Suprapubic skin (tissue), 4 donors: ENCODE data around the gene RAET1E. TPM values are rescaled to one million over a fixed set of nuclear protein-coding genes. Genes with fewer than 3 reads are reported as not detected.
A peak's percentile ranks its signal among the peaks of the same experiment; 100 is the strongest.
"Not testable (repeated sequence)": the region's sequence is repeated elsewhere in the genome, so short reads cannot be mapped to it uniquely, and the experiment has no call there.

ENCODE experiments used
- DNase-seq, 2 donors: peaks; one replicate each; pipeline ENCODE4 v3.0.0-alpha.2; 2019; ENCODE audit warnings: low spot score in 2 of 2
- H3K27ac ChIP-seq: fragments of 200-600 bp; sonication (generic); one replicate; pipeline ENCODE4 v1.5.1; 2019
- H3K27me3 ChIP-seq: fragments of 200-600 bp; sonication (generic); one replicate; pipeline ENCODE4 v1.5.1; 2019
- H3K36me3 ChIP-seq: fragments of 200-600 bp; sonication (generic); one replicate; pipeline ENCODE4 v1.5.1; 2019
- H3K4me1 ChIP-seq: fragments of 200-600 bp; sonication (generic); one replicate; pipeline ENCODE4 v1.5.1; 2019
- H3K4me3 ChIP-seq: fragments of 200-600 bp; sonication (generic); one replicate; pipeline ENCODE4 v1.5.1; 2019; ENCODE audit warnings: mild to moderate bottlenecking
- H3K9me3 ChIP-seq: fragments of 200-600 bp; sonication (generic); one replicate; pipeline ENCODE4 v1.5.1; 2019
- EP300 ChIP-seq: sonication (generic); formaldehyde crosslinking; IDR thresholded peaks from one replicate; pipeline ENCODE4 v1.6.1; 2017; ENCODE audit warnings: antibody characterized with exemption
- POLR2A ChIP-seq, 2 donors: fragments of 450-650 bp; IDR thresholded peaks; one replicate each; pipeline ENCODE4 v1.6.1; 2017; ENCODE audit warnings: antibody characterized with exemption in 2 of 2, mild to moderate bottlenecking in 2 of 2, moderate library complexity in 2 of 2
- POLR2AphosphoS5 ChIP-seq, 3 donors: sonication (generic); formaldehyde crosslinking; IDR thresholded peaks; one replicate each; pipeline ENCODE4 v1.6.1; 2017; ENCODE audit warnings: antibody characterized with exemption in 3 of 3
- WGBS: methylation state at CpG from one replicate; pipeline ENCODE4 v1.1.5; 2018; 5-methylcytosine and 5-hydroxymethylcytosine counted together
- total RNA-seq, 4 donors: library from RNA; depleted of rRNA; stranded (reverse); fragments of >200 nt; gene quantifications; one replicate each; pipeline ENCODE4 v1.1.0, GENCODE V29; 2016
- TF ChIP-seq, protein P1 (sequence below), 2 donors: fragments of 200-600 bp in 1 of 2; fragments of 450-650 bp in 1 of 2; sonication (generic) in 1 of 2; IDR thresholded peaks; one replicate each; pipeline ENCODE4 v1.5.1; 2016 to 2019; ENCODE audit warnings: antibody characterized with exemption in 2 of 2, mild to moderate bottlenecking in 1 of 2, moderate library complexity in 1 of 2

The RAET1E gene
- total RNA-seq, 4 donors from 2014 or later: 14.4 to 46.8 (median 22.8) TPM

DNA sequence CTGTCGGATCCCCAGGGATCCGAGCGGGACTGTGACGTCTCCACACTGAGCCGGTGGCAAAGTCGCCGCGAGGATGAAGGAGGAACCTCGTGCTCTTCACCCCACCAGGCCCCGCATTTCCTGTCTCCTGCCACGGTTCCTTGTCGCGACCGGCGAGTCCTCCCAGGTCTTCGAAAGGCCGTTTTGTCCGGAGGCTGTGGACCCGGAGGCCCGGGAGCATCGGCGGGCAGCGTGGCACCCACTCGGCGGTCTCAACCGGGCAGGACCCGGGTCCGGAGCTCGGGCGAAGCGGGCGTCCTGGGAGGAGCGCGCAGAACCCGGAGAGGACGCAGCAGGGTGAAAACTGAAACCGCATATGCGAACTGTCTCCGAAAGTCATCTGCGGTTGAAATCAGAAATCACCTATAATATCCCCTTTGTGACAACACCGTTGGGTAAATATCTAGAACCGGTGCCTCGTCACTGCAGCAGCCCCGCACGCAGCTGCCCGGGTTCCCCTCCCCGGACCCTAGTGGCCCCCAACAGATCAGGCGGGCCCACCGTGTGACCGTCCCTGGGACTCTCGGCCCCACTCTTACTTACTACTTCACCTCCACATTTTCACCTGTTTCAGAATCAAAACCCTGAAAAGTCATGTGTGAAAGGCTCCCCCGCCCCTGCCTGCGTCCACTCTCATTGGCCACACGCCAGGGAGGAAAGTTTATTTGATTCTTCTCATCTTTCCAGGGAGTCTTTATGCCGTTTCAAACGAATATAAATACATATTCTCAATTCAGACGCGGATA lies 40.9 kb upstream of the RAET1E start:
- Histone ChIP-seq H3K4me3 (peak overlapping the region; percentile 58), H3K4me1 (peaks cover 29% of the 10 kb centered on the region), H3K36me3 (no peaks in the 10 kb centered on the region), H3K27me3 (peaks cover 84% of the 10 kb centered on the region), H3K9me3 (no peaks in the 10 kb centered on the region), H3K27ac (no peak overlapping the region)
- DNase-seq: peak in 1 of 2 donors; percentile 77
- TF ChIP-seq POLR2A (IDR thresholded peaks at IDR 0.05) (no peak), EP300 (no peak), POLR2AphosphoS5 (IDR thresholded peaks at IDR 0.05) (no peak)
- TF ChIP-seq, protein P1, sequence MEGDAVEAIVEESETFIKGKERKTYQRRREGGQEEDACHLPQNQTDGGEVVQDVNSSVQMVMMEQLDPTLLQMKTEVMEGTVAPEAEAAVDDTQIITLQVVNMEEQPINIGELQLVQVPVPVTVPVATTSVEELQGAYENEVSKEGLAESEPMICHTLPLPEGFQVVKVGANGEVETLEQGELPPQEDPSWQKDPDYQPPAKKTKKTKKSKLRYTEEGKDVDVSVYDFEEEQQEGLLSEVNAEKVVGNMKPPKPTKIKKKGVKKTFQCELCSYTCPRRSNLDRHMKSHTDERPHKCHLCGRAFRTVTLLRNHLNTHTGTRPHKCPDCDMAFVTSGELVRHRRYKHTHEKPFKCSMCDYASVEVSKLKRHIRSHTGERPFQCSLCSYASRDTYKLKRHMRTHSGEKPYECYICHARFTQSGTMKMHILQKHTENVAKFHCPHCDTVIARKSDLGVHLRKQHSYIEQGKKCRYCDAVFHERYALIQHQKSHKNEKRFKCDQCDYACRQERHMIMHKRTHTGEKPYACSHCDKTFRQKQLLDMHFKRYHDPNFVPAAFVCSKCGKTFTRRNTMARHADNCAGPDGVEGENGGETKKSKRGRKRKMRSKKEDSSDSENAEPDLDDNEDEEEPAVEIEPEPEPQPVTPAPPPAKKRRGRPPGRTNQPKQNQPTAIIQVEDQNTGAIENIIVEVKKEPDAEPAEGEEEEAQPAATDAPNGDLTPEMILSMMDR (IDR thresholded peaks at IDR 0.05): no peak
- 1% methylated on average over 32 of the region's 58 CpGs for WGBS

DNA sequence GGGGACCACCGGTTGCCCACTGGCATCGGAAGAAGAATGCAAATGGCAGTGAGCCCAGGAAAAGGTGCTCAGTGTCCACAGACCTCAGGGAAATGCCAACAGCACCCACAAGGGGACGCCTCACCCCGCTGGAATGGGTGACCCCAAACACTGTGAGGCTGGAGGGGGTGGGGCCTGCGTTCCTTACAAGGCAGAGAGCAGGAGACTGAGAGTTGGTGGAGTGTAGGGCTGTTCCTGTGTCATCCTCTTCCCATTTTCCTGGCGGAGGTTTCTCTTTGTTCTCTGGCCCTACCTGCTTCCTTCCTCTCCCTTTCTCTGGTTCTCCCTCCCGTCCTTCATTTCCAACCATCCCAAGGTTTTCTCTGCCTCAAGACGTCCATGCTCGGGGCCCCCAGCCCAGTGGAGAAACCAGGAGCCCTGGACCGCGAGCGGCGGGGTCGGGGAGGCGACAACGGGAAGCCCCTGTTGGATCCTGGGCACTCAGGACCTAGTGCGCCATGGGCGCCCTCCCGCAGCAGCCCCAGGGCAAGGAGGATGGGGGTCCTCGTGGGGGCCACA lies 40.2 kb upstream of the RAET1E start:
- not testable (repeated sequence) for H3K9me3 ChIP-seq, DNase-seq, H3K27ac ChIP-seq, H3K36me3 ChIP-seq
- H3K4me1 ChIP-seq: peaks cover 29% of the 10 kb centered on the region
- WGBS: 1% methylated on average over 11 of the region's 20 CpGs
- H3K4me3 ChIP-seq: peak overlapping the region; percentile 58
- peaks cover 90% of the 10 kb centered on the region for H3K27me3 ChIP-seq

DNA sequence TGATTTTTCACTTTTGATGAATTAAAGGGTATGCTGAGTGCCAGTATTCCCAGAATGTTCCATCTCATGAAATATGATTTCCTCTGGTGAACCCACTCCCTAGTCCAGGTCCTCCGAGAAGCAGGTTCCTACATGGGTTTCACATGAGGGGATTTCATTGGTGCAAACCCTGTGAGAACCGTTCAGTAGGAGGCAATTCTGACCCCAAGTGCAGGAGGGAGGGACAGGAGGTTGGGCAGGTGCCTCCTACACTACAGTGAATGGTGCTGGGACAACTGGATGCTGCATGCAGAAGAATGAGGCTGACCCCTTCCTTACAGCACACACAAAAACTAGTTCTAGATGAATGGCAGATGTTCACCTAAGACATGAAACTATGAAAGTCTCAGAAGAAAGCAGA lies 38.8 kb upstream of the RAET1E start:
- peaks cover 22% of the 10 kb centered on the region for H3K4me1 ChIP-seq
- 53% methylated on average over 2 of the region's 2 CpGs for WGBS
- no peaks in the 10 kb centered on the region for H3K36me3 ChIP-seq
- peaks cover 96% of the 10 kb centered on the region for H3K27me3 ChIP-seq
- TF ChIP-seq POLR2AphosphoS5 (IDR thresholded peaks at IDR 0.05) (no peak), POLR2A (IDR thresholded peaks at IDR 0.05) (no peak), EP300 (no peak)
- TF ChIP-seq, protein P1 (IDR thresholded peaks at IDR 0.05): no peak
- H3K9me3 ChIP-seq: no peaks in the 10 kb centered on the region
- DNase-seq: no peak
- no peak overlapping the region for H3K27ac ChIP-seq
- H3K4me3 ChIP-seq: no peak overlapping the region

DNA sequence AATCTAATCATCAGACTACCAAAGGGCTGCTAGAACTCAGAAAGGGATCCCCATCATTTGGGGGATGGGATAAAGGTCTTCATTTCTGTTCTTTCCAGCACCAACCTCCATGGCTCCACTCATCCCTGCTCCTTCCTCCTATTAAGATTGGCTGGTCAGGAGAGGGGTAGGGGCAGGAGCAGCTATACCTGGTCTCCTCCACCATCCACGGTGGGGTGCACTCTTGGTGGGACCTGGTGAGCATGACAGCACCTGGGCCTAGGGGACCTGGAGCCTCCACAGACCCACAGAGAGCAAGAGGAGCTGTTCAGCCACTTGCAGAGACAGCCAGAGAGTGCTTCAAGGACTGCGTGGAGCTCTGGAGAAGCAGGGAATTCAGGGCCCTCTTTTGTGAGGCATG lies 37.8 kb upstream of the RAET1E start:
- H3K4me1 ChIP-seq: peaks cover 13% of the 10 kb centered on the region
- peak in 1 of 2 donors; percentile 40 for DNase-seq
- 71% methylated on average over 2 of the region's 2 CpGs for WGBS
- H3K27ac ChIP-seq: no peak overlapping the region
- peaks cover 97% of the 10 kb centered on the region for H3K27me3 ChIP-seq
- no peaks in the 10 kb centered on the region for H3K36me3 ChIP-seq
- H3K9me3 ChIP-seq: no peaks in the 10 kb centered on the region
- TF ChIP-seq, protein P1 (IDR thresholded peaks at IDR 0.05): no peak
- TF ChIP-seq POLR2A (IDR thresholded peaks at IDR 0.05): no peak
- no peak overlapping the region for H3K4me3 ChIP-seq

DNA sequence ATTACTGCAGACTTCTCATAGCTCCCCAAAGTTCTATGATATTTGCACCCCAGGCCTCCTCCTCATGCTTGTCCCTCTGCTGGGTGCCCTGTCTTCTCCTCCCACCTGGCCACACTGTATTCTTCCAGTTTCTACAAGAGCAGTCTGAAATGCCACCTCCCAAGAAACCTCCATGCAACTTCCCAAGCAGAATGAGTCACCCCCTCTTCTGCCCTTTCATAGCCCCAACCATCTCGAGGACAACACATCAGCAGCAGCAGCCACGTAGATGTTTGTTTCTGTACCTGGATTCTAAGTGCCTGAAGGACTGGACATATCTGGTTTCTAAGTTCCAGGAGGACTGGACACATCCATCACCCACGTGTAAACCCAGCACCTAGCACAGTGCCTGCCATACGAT lies 37.3 kb upstream of the RAET1E start:
- H3K36me3 ChIP-seq: no peaks in the 10 kb centered on the region
- no peak overlapping the region for H3K27ac ChIP-seq
- WGBS: 60% methylated on average over 4 of the region's 4 CpGs
- no peak overlapping the region for H3K4me3 ChIP-seq
- H3K9me3 ChIP-seq: no peaks in the 10 kb centered on the region
- peaks cover 97% of the 10 kb centered on the region for H3K27me3 ChIP-seq
- DNase-seq: no peak
- no peak for TF ChIP-seq POLR2A (IDR thresholded peaks at IDR 0.05)
- no peak for TF ChIP-seq POLR2AphosphoS5 (IDR thresholded peaks at IDR 0.05)
- no peak for TF ChIP-seq EP300
- TF ChIP-seq, protein P1 (IDR thresholded peaks at IDR 0.05): no peak
- peaks cover 13% of the 10 kb centered on the region for H3K4me1 ChIP-seq
